Measurements from ENCODE around the gene MAD1L1. TPM values are rescaled to one million over a fixed set of nuclear protein-coding genes. Genes with fewer than 3 reads are reported as not detected.

Gene MAD1L1
- total RNA-seq, 1 experiment from 2014 or later = 50.8 TPM

DNA sequence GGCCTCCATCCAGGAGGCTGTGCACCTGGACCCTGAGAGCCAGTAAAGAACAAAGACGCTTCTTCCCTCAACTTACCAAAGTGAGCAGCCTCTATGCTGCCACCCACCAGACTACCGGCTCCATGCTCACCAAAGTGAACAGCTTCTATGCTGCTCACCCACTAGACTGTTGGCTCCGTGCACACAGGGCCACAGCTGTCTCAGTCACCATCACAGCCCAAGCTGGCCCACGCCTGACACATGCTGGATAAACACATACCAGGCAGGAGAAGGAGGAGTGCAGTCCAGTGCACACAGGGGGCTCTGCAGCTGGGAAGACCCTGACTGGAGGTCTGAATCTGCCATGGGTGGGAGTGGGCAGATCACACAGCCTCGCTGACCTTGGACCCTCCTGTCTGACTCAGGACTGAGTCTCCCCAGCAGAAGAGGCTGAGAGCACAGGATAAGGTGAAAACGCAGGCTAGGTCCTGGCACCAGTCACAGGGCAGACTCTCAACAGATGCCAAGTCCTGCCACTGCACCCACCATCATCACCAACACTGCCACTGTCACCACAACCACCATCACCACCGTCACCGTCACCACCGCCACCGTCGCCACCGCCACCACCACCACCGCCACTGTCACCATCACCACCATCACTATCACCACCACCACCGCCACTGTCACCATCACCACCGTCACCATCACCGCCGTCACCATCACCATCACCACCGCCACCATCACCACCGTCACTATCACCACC lies 130.9 kb downstream of the MAD1L1 start:
- H3K9me2 ChIP-seq (ENCODE audit: insufficient read depth) = no peaks in the 10 kb centered on the region
- H3K79me2 ChIP-seq (ENCODE audit: low read depth) = no peaks in the 10 kb centered on the region
- no peaks in the 10 kb centered on the region for H3F3A ChIP-seq (ENCODE audit: insufficient read depth, low read depth)
- peaks cover 3% of the 10 kb centered on the region; the same call in 1 of the 2 replicates for H4K20me1 ChIP-seq (ENCODE audit: insufficient read depth)
- TF ChIP-seq, protein P1, sequence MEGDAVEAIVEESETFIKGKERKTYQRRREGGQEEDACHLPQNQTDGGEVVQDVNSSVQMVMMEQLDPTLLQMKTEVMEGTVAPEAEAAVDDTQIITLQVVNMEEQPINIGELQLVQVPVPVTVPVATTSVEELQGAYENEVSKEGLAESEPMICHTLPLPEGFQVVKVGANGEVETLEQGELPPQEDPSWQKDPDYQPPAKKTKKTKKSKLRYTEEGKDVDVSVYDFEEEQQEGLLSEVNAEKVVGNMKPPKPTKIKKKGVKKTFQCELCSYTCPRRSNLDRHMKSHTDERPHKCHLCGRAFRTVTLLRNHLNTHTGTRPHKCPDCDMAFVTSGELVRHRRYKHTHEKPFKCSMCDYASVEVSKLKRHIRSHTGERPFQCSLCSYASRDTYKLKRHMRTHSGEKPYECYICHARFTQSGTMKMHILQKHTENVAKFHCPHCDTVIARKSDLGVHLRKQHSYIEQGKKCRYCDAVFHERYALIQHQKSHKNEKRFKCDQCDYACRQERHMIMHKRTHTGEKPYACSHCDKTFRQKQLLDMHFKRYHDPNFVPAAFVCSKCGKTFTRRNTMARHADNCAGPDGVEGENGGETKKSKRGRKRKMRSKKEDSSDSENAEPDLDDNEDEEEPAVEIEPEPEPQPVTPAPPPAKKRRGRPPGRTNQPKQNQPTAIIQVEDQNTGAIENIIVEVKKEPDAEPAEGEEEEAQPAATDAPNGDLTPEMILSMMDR (conservative IDR thresholded peaks at IDR 0.05) = no peak
- TF ChIP-seq EZH2 (IDR thresholded peaks at IDR 0.05; ENCODE audit: low read depth) = no peak
- no peak overlapping the region for H3K4me3 ChIP-seq
- no peaks in the 10 kb centered on the region for H3K4me1 ChIP-seq (replicated peaks; ENCODE audit: insufficient read depth)
- ChIA-PET CTCF (no interaction called here), POLR2A (ENCODE audit: unreplicated experiment) (no interaction called here)
- intact Hi-C loops (cut with micrococcal nuclease; ENCODE audit: unreplicated experiment) = no loop called here
- H3K9me3 ChIP-seq (ENCODE audit: insufficient read depth, low read depth) = no peaks in the 10 kb centered on the region
- no peaks in the 10 kb centered on the region for H3K36me3 ChIP-seq (ENCODE audit: low read depth)
- no peaks in the 10 kb centered on the region for H3K27me3 ChIP-seq (ENCODE audit: insufficient read depth, low read depth)
- H3K4me2 ChIP-seq = no peak overlapping the region
- DNase-seq = no peak
- no peak overlapping the region for H3K27ac ChIP-seq
- no peak overlapping the region for H2AFZ ChIP-seq
- no TSS peak for BruUV-seq (replicated peaks)

DNA sequence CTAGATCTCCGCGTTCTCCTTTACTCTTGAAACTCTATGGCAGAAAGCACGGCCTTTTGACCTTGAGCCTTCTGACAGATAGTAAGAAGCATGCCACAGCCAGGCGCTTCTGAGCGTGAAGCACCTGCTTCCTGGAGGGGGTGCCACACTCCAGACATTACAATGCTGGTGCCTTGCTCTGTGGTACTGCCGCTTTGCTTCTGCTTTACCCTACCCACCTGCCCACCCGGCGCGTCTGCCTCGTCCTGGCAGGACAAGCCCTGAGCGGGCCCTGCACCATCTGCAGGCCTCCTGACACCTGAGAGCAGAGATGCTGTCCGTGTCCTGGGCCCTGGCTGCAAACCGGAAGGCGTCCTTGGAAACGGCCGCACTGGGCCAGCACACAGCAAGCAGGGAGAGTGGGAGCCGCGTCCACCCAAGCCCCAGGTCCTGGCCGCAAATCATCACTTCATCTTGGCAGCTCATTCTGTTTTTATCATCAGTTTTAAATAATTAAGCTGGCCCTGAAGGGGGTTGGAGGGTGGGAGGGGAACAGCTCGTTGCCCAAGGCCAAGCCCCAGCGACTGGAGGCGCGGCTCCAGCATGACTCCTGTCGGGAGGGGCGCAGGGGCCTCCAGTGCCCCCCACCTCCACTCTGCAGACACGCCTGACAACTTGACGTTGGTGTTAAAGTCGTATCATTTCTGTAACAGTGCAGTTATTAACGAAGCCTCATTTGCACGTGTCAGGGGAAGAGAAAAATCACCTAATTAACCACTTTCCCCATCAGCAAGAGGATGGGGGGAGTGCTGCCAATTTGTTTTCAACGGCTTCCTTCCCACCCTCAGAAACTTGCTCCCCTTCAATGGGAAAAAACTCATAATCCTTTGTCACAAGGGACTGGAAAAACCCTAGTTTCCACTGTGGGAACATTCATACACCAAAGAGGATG lies 132.2 kb downstream of the MAD1L1 start:
- no peaks in the 10 kb centered on the region for H3F3A ChIP-seq (ENCODE audit: insufficient read depth, low read depth)
- H3K4me3 ChIP-seq = no peak overlapping the region
- no peaks in the 10 kb centered on the region for H3K9me2 ChIP-seq (ENCODE audit: insufficient read depth)
- BruUV-seq (replicated peaks) = no TSS peak
- no peaks in the 10 kb centered on the region for H3K36me3 ChIP-seq (ENCODE audit: low read depth)
- no peak overlapping the region for H3K27ac ChIP-seq
- TF ChIP-seq, protein P1 (conservative IDR thresholded peaks at IDR 0.05) = no peak
- TF ChIP-seq EZH2 (IDR thresholded peaks at IDR 0.05; ENCODE audit: low read depth) = no peak
- H3K27me3 ChIP-seq (ENCODE audit: insufficient read depth, low read depth) = no peaks in the 10 kb centered on the region
- no peak overlapping the region for H3K4me2 ChIP-seq
- no peaks in the 10 kb centered on the region for H3K9me3 ChIP-seq (ENCODE audit: insufficient read depth, low read depth)
- DNase-seq = no peak
- H3K79me2 ChIP-seq (ENCODE audit: low read depth) = no peaks in the 10 kb centered on the region
- H4K20me1 ChIP-seq (ENCODE audit: insufficient read depth) = peaks cover 3% of the 10 kb centered on the region; the same call in 1 of the 2 replicates
- intact Hi-C loops (cut with micrococcal nuclease; ENCODE audit: unreplicated experiment) = no loop called here
- H3K4me1 ChIP-seq (replicated peaks; ENCODE audit: insufficient read depth) = no peaks in the 10 kb centered on the region
- POLR2A ChIA-PET (ENCODE audit: unreplicated experiment) = no interaction called here
- no peak overlapping the region for H2AFZ ChIP-seq
- CTCF ChIA-PET = no interaction called here

DNA sequence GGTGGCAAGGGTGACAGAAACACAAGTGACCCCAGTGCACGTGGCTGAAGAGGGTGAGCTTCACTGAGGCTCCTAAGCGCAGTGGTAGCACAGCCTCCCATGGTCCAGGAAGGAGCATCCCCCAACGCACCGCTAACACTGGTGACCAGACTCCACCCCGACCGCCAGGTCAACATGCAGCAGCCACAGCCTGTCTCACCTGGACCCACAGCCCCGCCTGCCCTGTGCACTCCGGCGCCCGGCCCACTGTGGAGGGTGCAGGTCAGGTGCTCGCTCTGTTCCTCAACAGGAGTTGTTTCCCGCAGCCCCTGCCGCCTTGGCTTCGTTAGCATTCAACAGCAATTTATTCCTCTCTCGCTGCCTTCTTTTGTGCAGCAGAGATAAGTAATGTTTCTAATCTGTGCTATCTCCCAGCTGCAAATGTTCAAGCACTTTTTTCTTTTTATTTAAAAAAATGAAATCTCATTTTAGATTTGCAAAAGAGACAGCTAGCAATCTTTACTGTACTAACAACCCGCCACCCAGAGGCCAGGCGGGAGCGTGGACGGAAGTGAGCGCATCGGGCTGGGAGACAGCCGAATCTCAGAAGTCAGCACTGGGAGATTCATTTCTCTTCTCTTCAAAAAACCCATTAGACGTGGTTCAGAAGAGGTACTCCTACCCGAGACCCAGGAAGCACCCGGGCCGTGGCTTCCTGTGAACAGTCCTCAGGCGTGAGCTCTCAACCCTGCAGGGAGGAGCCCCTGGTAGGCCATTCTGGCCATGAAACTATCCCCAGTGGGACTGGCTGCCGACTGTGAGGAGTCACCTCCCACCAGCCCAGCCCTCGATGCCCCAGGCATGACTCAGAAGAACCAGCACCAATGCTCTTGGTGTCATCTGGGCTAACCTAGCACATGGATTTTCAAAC lies 133.4 kb downstream of the MAD1L1 start:
- Histone ChIP-seq H3K4me2 (no peak overlapping the region), H3K9me3 (ENCODE audit: insufficient read depth, low read depth) (no peaks in the 10 kb centered on the region), H3K79me2 (ENCODE audit: low read depth) (no peaks in the 10 kb centered on the region), H4K20me1 (ENCODE audit: insufficient read depth) (peaks cover 3% of the 10 kb centered on the region; the same call in 1 of the 2 replicates), H3F3A (ENCODE audit: insufficient read depth, low read depth) (no peaks in the 10 kb centered on the region), H2AFZ (no peak overlapping the region), H3K4me1 (replicated peaks; ENCODE audit: insufficient read depth) (no peaks in the 10 kb centered on the region), H3K4me3 (no peak overlapping the region), H3K27me3 (ENCODE audit: insufficient read depth, low read depth) (no peaks in the 10 kb centered on the region), H3K27ac (no peak overlapping the region), H3K9me2 (ENCODE audit: insufficient read depth) (no peaks in the 10 kb centered on the region), H3K36me3 (ENCODE audit: low read depth) (no peaks in the 10 kb centered on the region)
- no TSS peak for BruUV-seq (replicated peaks)
- ChIA-PET CTCF (no interaction called here), POLR2A (ENCODE audit: unreplicated experiment) (no interaction called here)
- TF ChIP-seq, protein P1 (conservative IDR thresholded peaks at IDR 0.05) = no peak
- TF ChIP-seq EZH2 (IDR thresholded peaks at IDR 0.05; ENCODE audit: low read depth) = no peak
- no peak for DNase-seq
- intact Hi-C loops (cut with micrococcal nuclease; ENCODE audit: unreplicated experiment) = no loop called here

Data from PC-9 (cell line).